GM13977 (cell line): Measurements from ENCODE around the gene APOBEC3F.
"Not testable (repeated sequence)": the region's sequence is repeated elsewhere in the genome, so short reads cannot be mapped to it uniquely, and the experiment has no call there.

ENCODE experiments used
- DNase-seq: peaks from one replicate; pipeline ENCODE4 v3.0.0; 2012; ENCODE audit warnings: low spot score
- in situ Hi-C: fragments of 300-500 bp; cut with MboI; formaldehyde crosslinking; loops from one replicate; pipeline ENCODE4 v1.12.0; 2022; ENCODE audit warnings: low sequenced_read_pairs, low pct_unique_long_range_greater_than_20kb, mixed read lengths, inconsistent platforms; ENCODE audit not compliant: unreplicated experiment
- TF ChIP-seq, protein P1 (sequence below): IDR thresholded peaks from 2 replicates; pipeline ENCODE4 v1.5.1; 2012; ENCODE audit warnings: mild to moderate bottlenecking, control low read depth; ENCODE audit not compliant: insufficient read depth; ENCODE audit errors: extremely low read depth, missing control alignments

Gene APOBEC3F

DNA sequence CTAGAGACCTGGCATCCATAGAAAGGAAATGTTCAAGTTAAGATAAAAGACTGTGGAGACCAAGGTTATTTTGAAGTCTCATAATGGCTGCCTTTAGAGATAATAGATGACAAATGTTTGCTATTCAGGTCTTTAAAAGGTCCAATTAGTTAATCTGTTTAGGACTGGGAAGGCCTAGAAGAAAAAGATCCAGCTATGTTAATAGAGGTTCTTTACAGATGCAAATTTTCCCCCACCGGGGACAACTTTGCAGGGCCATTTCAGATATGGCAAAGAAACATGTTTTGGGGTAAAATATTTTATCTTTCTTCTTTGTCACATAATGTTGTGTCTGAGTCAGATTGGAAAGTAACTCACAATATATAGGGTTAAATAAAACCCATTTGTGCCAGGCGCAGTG, 33.3 kb downstream of the APOBEC3F start:
- in situ Hi-C loops: no loop called here
- no peak for DNase-seq
- TF ChIP-seq, protein P1, sequence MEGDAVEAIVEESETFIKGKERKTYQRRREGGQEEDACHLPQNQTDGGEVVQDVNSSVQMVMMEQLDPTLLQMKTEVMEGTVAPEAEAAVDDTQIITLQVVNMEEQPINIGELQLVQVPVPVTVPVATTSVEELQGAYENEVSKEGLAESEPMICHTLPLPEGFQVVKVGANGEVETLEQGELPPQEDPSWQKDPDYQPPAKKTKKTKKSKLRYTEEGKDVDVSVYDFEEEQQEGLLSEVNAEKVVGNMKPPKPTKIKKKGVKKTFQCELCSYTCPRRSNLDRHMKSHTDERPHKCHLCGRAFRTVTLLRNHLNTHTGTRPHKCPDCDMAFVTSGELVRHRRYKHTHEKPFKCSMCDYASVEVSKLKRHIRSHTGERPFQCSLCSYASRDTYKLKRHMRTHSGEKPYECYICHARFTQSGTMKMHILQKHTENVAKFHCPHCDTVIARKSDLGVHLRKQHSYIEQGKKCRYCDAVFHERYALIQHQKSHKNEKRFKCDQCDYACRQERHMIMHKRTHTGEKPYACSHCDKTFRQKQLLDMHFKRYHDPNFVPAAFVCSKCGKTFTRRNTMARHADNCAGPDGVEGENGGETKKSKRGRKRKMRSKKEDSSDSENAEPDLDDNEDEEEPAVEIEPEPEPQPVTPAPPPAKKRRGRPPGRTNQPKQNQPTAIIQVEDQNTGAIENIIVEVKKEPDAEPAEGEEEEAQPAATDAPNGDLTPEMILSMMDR: no peak

DNA sequence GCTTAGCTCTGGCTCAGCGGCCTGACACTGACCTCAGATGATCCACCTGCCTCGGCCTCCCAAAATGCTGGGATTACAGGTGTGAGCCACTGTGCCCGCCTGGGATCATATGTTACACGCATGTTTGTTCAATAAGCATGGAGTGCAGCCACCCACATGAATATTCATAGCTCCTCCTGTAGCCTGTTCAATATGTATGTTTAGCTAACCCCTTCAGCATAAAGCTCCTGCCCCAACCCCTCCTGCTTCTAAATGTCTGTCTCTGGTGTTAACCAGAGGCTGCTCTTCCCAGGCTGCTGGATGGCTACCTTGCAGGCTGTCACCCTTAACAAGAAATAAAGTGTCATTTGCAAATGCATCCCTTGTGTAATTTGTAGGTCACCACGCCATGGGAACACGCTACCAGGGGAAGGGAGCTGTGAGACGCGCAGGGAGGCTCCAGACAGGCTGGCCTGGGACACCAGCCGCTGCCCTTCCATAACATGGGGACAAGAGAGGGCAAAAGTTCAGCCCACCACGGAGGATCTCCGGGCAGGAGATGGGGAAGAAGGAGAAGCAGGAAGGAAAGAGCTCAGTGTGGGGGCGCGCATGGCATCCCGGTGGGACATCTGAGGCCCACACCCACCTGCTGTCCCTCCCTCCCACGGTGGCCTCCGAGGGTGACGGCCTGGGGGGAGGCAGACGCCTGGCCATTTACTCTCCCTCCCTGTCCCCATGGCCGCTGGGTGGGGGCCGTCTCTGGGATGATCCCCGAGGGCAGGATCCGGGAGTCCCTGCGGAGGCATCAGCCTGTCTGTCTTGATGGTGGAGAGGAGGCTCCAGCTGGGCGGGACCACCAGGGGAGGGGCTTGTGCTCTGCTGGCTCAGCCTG, 35.7 kb downstream of the APOBEC3F start:
- DNase-seq, in situ Hi-C loops: not testable (repeated sequence)

DNA sequence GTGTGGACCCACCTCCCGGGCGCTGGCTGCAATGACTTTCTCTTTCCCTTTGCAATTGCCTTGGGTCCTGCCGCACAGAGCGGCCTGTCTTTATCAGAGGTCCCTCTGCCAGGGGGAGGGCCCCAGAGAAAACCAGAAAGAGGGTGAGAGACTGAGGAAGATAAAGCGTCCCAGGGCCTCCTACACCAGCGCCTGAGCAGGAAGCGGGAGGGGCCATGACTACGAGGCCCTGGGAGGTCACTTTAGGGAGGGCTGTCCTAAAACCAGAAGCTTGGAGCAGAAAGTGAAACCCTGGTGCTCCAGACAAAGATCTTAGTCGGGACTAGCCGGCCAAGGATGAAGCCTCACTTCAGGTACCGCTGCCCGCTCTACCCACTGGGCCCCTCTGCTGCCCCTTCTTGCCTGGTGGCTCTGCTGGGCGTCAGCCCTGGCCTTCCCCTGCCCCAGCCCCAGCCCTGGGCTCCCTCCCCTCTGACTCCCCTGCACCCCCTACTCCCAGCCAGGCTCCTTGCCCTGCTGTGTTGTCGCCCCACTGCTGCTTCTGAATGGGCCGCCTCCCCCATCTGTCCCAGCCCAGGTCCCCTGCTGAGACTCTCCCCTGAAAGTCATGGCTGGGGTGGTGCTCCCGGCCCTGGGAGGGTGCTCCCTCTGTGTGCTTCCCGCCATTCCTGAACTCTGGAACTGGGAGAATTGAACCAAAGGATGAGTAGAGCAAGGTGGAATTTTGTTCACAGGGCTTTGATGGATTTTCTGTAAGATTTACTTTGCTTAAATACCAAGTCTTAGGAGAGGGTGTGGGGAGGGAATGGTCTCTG, 36.6 kb downstream of the APOBEC3F start, which contains the start of gene APOBEC3G:
Gene APOBEC3G, plus strand, starts transcription at position 250 of the 815 bp plus-strand sequence. Its CDS starts 87 bp downstream, at position 337.
- in situ Hi-C loops, DNase-seq: not testable (repeated sequence)

DNA sequence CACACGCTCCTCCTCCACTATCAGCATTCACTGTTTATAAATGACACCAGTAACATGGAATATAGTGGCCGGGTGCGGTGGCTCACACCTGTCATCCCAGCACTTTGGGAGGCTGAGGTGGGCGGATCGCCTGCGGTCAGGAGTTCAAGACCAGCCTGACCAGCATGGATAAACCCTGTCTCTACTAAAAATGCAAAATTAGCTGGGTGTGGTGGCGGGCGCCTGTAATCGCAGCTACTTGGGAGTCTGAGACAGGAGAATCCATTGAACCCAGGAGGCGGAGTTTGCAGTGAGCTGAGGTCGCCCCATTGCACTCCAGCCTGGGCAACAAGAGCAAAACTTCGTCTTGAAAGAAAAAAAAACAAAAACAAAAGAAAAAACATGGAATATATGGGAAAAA, 37.2 kb downstream of the APOBEC3F start:
- in situ Hi-C loops, DNase-seq: not testable (repeated sequence)

DNA sequence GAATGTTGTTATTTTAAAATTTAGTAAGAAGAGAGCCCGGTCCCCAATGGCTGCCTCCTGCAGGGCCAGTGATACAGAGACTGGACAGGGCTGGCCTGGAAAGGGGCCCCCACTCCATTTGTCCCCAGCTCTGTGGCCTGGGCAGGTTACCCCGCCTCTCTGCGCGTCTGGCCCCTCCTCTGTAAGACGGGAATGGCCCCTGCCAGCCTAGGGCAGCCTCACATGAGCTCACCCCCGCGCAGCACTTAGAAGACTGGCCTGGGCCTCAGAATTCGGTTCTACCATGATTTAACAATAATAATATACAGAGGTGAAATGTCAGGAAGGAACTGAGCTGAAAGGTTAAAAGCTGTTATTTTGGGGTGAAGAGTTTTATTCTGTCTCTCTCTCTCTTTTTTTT, 37.7 kb downstream of the APOBEC3F start:
- TF ChIP-seq, protein P1: no peak
- in situ Hi-C loops: no loop called here
- DNase-seq: no peak

DNA sequence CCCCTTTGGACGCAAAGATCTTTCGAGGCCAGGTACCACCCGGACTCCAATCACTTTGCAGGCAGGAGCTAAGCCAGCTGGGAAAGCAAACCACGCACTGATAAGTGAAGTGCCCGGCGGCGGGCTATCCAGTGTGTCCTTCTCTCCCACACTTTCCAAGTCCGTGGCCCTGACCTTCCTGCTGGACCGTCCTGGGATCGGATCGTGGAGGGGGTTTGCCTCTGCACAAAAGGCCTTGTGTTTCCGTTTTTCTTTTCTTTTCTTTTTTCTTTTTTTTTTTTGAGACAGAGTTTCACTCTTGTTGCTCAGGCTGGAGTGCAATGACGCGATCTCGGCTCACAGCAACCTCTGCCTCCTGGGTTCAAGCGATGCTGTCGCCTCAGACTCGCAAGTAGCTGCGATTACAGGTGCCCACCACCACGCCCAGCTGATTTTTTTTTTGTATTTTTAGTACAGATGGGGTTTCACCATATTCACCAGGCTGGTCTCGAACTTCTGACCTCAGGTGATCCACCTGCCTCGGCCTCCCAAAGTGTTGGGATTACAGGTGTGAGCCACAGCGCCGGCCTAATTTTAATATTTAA, 38.5 kb downstream of the APOBEC3F start:
- in situ Hi-C loops, DNase-seq: not testable (repeated sequence)

DNA sequence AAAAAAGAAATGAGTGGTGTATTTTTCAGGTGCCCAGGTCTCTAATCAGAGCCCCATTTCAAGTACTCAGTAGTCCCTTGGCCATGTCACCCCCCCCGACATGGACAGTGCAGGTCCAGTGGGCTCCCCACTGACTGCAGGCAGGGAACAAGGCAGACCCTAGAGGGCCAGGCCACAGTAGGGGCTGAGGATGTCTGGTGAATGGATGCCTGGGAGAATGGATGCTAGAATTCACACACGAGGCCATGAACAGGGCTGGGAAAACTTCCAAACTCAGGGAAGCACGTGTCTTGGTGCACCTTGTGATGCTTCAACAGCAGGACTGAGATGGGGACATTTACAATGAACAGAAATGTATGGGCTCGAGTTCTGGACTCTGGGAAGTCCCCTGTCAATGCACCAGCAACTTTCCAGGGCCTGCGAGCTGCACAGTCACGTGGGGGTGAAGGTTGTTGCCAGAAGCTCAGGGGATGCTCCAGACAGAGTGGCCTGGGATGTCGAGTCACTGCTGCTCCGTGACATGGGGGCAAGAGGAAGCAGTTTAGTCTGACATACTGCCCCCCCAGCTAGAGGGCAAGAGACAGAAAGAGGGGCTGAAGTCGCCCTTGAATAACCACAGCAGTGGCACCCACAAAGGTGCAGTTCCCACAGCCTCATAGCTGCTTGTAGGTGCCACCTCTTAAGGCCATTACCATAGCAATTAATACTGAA, 39.5 kb downstream of the APOBEC3F start:
- TF ChIP-seq, protein P1: no peak
- in situ Hi-C loops: no loop called here

DNA sequence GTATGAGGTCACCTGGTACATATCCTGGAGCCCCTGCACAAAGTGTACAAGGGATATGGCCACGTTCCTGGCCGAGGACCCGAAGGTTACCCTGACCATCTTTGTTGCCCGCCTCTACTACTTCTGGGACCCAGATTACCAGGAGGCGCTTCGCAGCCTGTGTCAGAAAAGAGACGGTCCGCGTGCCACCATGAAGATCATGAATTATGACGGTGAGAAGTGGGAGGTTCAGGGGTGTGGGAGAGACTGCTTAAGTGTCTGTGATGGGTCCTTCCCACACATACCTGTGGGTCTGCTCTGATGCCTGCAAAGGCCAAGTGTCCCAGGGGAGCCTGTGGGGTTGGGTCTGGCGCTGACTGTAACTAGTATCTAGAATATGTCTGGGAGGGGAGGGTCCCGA, 40.4 kb downstream of the APOBEC3F start:
- in situ Hi-C loops: no loop called here
- TF ChIP-seq, protein P1: no peak
- DNase-seq: no peak

More for the DNA sequence above, 39.5 kb downstream of the APOBEC3F start:
- no peak for DNase-seq
